ENCODE data around the gene SARM1.

The SARM1 gene

GRCh38 chr17:28395968-28396367 lies 24.5 kb downstream of the SARM1 start:
- DNase-seq (ENCODE audit: low read depth): no peak

GRCh38 chr17:28396635-28397239 lies 25.2 kb downstream of the SARM1 start:
- DNase-seq (ENCODE audit: low read depth): no peak

- DNase-seq (ENCODE audit: low read depth): no peak
Measured at GRCh38 chr17:28397275-28397674, 25.8 kb downstream of the SARM1 start.

GRCh38 chr17:28397687-28398279 lies 26.3 kb downstream of the SARM1 start:
- DNase-seq (ENCODE audit: low read depth): no peak

GRCh38 chr17:28398280-28398981 lies 26.9 kb downstream of the SARM1 start:
- peak; percentile 20 for DNase-seq (ENCODE audit: low read depth)

- DNase-seq (ENCODE audit: low read depth): no peak
Measured at GRCh38 chr17:28399808-28400207, 28.3 kb downstream of the SARM1 start.

- DNase-seq (ENCODE audit: low read depth): no peak
Measured at GRCh38 chr17:28402224-28402630, 30.7 kb downstream of the SARM1 start.

- DNase-seq (ENCODE audit: low read depth): no peak
Measured at GRCh38 chr17:28402844-28403243, 31.4 kb downstream of the SARM1 start.

- DNase-seq (ENCODE audit: low read depth): no peak
Measured at GRCh38 chr17:28404007-28404406, 32.5 kb downstream of the SARM1 start.

- DNase-seq (ENCODE audit: low read depth): no peak
Measured at GRCh38 chr17:28404461-28404811, 32.9 kb downstream of the SARM1 start.

- no peak for DNase-seq (ENCODE audit: low read depth)
Measured at GRCh38 chr17:28404812-28405570, 33.5 kb downstream of the SARM1 start.

- peak; percentile 50 for DNase-seq (ENCODE audit: low read depth)
Measured at GRCh38 chr17:28405632-28406472, 34.4 kb downstream of the SARM1 start, which contains the start of gene SLC46A1. SLC46A1 (minus strand) TSS chr17:28406212; CDS start chr17:28406114, 98 bp downstream.

- DNase-seq (ENCODE audit: low read depth): peak; percentile 21
Measured at GRCh38 chr17:28406473-28406814, 35.0 kb downstream of the SARM1 start.

GRCh38 chr17:28407130-28407973 lies 35.9 kb downstream of the SARM1 start:
- no peak for DNase-seq (ENCODE audit: low read depth)

GRCh38 chr17:28407974-28408306 lies 36.4 kb downstream of the SARM1 start:
- DNase-seq (ENCODE audit: low read depth): no peak

- peak; percentile 29 for DNase-seq (ENCODE audit: low read depth)
Measured at GRCh38 chr17:28412099-28412498, 40.6 kb downstream of the SARM1 start.

- DNase-seq (ENCODE audit: low read depth): no peak
Measured at GRCh38 chr17:28413804-28414203, 42.3 kb downstream of the SARM1 start.

GRCh38 chr17:28415886-28416285 lies 44.4 kb downstream of the SARM1 start:
- no peak for DNase-seq (ENCODE audit: low read depth)

GRCh38 chr17:28416703-28417311 lies 45.3 kb downstream of the SARM1 start:
- DNase-seq (ENCODE audit: low read depth): peak; percentile 78

GRCh38 chr17:28421787-28422305 lies 50.4 kb downstream of the SARM1 start:
- DNase-seq (ENCODE audit: low read depth): no peak
